HG03139 (cell line): ENCODE data around the gene TNFSF15.

Source experiments
- ATAC-seq: cut with Tn5 transposase; IDR thresholded peaks from one replicate; pipeline ENCODE4 v1.9.1; 2021; ENCODE audit not compliant: unreplicated experiment

The TNFSF15 gene

GRCh38 chr9:114825126-114825795 is 19.4 kb upstream of the TNFSF15 start:
- ATAC-seq: no peak

GRCh38 chr9:114824110-114824509 is 18.3 kb upstream of the TNFSF15 start:
- ATAC-seq: no peak

DNA sequence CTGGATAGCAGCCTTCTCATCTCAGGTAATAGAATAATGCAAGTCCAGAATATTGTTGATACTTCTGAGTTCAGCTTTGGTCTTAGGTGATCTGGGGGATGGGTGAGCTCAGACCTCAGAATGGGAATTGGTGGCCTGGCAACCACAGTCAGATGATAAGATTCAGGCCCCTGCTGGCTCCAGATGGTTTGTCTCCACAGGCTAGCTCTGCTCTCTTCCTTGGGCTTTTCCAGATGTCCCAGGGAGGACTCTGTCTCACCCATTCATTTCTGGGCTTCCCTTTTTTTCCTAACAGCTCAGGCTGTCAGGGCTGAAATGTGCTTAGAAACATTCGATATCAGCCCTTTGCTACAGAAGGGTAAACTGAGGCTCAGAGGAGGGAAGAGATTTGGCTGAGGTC is 17.6 kb upstream of the TNFSF15 start:
- ATAC-seq: no peak

- no peak for ATAC-seq
Measured at GRCh38 chr9:114822708-114823107, 16.9 kb upstream of the TNFSF15 start.

- no peak for ATAC-seq
Measured at GRCh38 chr9:114820776-114821501, 15.1 kb upstream of the TNFSF15 start.

GRCh38 chr9:114818178-114818577 is 12.3 kb upstream of the TNFSF15 start:
- ATAC-seq: no peak

DNA sequence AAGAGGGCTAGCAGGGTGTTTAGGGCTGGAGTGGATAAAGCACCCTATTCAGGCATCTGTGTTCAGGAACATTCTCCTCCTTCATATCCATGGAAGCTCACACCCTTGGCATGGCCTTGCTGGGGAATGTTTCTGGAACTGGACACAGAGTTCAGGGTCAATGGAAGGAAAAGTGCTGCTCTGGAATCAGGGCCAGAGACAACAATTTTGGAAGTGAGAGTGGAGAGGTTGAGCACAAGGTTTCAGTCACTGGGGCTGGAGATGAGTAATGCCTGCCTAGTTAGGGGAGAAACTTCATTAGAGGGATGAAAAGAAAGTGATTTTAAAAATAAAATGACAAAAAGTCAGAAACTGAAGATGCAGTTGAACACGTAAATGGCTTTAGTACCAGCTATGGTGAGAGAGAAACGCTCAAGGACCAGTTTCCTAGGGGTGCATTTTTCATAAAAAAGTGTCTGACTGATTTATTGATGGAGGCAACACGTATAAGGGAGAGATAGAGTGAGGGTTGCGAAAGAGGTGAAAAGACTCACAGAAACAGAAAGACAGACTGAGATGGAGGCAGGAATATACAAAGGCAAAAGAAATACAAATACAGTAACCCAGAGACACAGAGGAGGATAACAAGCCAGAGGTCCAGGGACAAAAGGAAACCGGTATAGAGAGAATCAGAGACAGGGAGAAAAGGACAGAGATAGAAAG is 8.0 kb upstream of the TNFSF15 start:
- ATAC-seq: no peak

GRCh38 chr9:114811966-114812636 is 6.3 kb upstream of the TNFSF15 start:
- ATAC-seq: no peak

DNA sequence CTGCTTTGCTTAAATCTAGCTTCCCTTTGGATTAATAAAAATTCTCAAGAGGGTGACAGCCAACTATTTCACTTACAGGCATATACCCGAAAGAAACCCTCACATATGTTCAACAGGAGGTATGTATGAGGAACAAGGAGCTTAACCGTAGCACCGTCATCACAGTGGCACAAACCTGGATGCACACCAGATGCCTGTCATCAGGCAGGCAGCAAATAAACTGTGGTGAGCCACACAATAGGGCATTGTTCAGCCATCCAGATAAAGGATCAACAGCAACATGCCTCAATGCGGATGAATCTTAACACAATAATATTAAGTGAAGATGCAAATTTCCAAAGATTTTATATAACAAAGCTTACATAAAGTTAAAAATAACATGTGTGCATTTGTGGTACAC is 5.5 kb upstream of the TNFSF15 start:
- ATAC-seq: no peak

- ATAC-seq: no peak
Measured at GRCh38 chr9:114810614-114811013, 4.8 kb upstream of the TNFSF15 start.

DNA sequence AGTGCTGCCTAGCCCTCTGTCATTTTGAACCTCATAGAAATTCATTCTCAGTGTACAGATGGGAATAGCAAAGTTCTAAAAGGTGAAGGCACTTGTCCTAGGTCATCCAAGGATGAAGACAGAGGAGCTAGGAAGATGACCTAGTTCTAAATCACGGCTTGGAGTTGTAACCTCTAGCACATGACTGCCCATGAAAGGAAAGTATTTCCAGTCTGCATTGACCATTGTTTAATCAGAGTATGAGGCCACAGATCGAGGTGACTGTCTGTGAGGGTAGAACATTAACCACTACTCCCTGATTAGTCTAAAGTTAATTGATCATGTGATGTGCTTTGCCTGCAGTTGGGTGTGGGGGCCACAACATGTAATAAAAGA is 674 bp upstream of the TNFSF15 start:
- ATAC-seq: peak; percentile 53

- ATAC-seq: no peak
Measured at GRCh38 chr9:114804505-114804904, 1.3 kb downstream of the TNFSF15 start.

DNA sequence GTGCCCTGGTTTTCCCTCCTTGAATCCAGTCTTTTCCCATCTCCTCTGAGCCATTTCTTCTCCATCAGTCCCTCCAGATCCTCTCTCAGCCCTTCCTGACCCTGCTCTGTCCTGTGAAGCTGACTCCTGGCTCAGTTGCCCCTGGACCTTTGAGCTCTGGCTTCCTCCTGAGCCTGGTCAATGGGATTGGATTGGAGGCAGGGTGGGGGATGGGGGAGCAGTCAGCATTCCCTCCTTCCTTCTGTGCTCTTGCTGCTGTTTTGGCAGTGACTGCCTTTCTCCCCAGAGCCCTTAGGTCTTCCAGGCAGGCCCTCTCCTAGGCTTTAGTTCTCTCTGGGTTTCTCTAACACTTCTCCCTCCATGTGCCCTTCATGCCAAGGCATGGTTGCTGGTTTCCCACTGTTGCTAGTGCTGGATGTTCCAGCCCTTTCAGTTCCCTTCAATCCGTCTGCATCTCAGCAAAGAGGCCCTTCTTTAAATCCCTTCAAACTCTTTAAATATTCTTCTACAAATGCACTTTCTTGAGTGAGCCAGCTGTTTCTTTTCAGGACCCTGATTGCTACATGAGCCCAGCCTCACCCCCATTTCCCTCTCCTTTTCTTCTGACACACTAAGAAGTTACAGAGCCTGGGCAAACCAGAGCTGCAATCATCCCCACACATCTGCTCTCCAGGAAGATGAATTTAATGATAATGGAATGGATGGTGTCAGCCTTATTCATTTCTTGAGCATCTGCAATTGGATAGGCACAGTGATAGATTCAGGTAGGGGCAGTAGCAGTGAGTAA is 2.2 kb downstream of the TNFSF15 start:
- no peak for ATAC-seq

GRCh38 chr9:114799925-114800324 is 5.9 kb downstream of the TNFSF15 start:
- ATAC-seq: no peak

DNA sequence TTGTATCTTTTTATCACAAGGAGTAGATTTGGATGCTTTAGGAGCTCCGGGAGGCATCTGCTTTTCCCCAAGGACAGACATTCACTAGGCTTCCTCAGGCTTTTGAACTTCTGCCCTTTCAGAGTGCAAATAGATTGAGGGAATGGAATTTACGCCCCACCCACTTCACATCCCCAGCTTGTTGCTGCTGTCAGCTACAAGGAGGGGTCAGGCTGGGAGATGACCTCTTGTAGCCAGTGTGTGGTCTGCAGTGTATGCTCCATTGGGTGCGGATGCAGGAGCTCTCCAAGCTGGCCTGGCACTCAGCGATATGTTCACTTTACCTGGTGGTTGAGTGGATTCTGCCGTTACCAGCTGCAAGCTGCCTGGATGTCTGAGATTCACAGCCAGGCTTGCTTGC is 6.4 kb downstream of the TNFSF15 start:
- no peak for ATAC-seq

GRCh38 chr9:114798780-114799427 is 6.9 kb downstream of the TNFSF15 start:
- ATAC-seq: no peak

DNA sequence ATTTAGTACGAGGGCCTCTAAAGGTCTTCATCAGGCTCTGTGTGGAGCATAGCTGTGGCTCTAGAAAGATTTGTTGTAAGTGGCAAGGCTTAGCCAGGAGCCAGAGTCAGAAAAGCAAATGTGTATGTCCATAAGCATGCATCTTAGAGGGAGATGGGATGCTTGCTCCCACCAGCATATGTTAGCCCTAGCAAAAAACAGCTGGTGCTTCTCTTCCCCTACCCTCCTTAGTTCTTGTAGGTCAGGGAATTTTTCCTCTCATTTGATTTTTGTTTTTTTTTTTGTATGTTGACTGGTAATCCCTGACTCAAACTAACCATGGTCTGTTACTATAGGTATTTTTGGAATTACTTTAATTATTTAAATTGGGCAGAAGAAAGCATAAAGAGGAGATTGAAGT is 7.7 kb downstream of the TNFSF15 start:
- no peak for ATAC-seq

GRCh38 chr9:114792396-114792795 is 13.4 kb downstream of the TNFSF15 start:
- no peak for ATAC-seq

- ATAC-seq: no peak
Measured at GRCh38 chr9:114791736-114792135, 14.1 kb downstream of the TNFSF15 start.

DNA sequence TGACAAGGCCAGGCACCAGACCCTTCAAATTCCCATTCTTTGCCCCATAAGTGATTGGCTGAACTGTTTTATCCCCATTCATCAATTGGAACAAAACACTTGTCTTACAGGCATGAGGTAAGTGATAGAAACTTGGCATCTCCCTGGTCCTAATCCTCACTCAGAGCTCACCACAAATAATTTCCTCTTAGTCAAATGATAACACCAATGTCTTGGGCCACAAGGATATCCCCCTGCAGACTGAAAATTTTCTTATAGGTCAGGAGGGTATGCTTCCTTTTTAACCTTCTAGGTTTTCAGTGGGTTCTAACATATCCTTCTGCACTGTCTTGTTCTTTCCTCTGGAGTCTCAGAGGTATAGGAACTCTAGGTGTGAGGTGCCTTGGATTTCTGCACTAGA is 14.5 kb downstream of the TNFSF15 start:
- no peak for ATAC-seq
